HepG2 (cell line): ENCODE data around the gene ABCB9. TPM values are rescaled to one million over a fixed set of nuclear protein-coding genes. Genes with fewer than 3 reads are reported as not detected.

ENCODE experiments used
- ATAC-seq: fragments of 200-7000 bp; cut with Tn5 transposase; 3 replicates; pipeline ENCODE4 v1.9.1; 2020; ENCODE audit warnings: mild to moderate bottlenecking, moderate library complexity
- BruUV-seq: library from RNA; stranded (reverse); fragments of 400-500 nt; replicated peaks from 2 replicates; lab custom pipeline; 2021; lab: Mats Ljungman, UMichigan
- CTCF ChIA-PET: fragments of 300-600 bp; formaldehyde crosslinking; extraction: SDS; loops from one replicate; lab custom pipeline; 2021; ENCODE audit warnings: low total read pairs, inconsistent platforms, low intra/inter-chr PET ratio; lab: Yijun Ruan, JAX
- POLR2A ChIA-PET: fragments of 350-600 bp; sonication (Branson Sonifier 250); formaldehyde crosslinking; loops from one replicate; lab custom pipeline; 2020; ENCODE audit warnings: antibody characterized with exemption, inconsistent platforms; lab: Yijun Ruan, JAX
- DNase-seq: peaks from one replicate; pipeline ENCODE4 v3.0.0-alpha.2; 2015; ENCODE audit warnings: low spot score
- FAIRE-seq: peaks from 3 replicates; lab custom pipeline; 2011; peaks lifted over from hg19 to GRCh38; lab: Jason Lieb, UNC
- H2AFZ ChIP-seq: one replicate; pipeline ENCODE4 v1.6.1; 2011; ENCODE audit warnings: low read length, inconsistent platforms
- H3K27ac ChIP-seq: fragments of 300-600 bp; 3 replicates; pipeline ENCODE4 v1.8.0; 2011; ENCODE audit warnings: mixed run types, mild to moderate bottlenecking, mixed read lengths, low read length, inconsistent platforms; ENCODE audit not compliant: insufficient read depth; ENCODE audit errors: extremely low read length
- H3K27me3 ChIP-seq, 2 experiments: fragments of 200-600 bp in 1 of 2; 2 replicates in 1 of 2; 3 replicates in 1 of 2; pipeline versions ENCODE4 v1.6.0 to v1.8.0; 2011; ENCODE audit warnings: low read length in 2 of 2, mild to moderate bottlenecking in 2 of 2, moderate library complexity in 2 of 2, inconsistent platforms in 1 of 2; ENCODE audit not compliant: insufficient read depth in 2 of 2, control insufficient read depth in 1 of 2
- H3K36me3 ChIP-seq, 2 experiments: fragments of 200-600 bp in 1 of 2; replicated peaks in 1 of 2; 2 replicates in 1 of 2; 3 replicates in 1 of 2; pipeline versions ENCODE4 v1.5.1 to v1.8.0; 2011; ENCODE audit warnings: low read length in 2 of 2, inconsistent platforms in 1 of 2; ENCODE audit not compliant: insufficient read depth in 2 of 2, control insufficient read depth in 1 of 2
- H3K4me1 ChIP-seq: 2 replicates; pipeline ENCODE4 v1.5.1; 2012; ENCODE audit warnings: low read length, inconsistent platforms; ENCODE audit not compliant: insufficient read depth
- H3K4me2 ChIP-seq: 2 replicates; pipeline ENCODE4 v1.6.0; 2011; ENCODE audit warnings: low read depth, low read length, inconsistent platforms
- H3K4me3 ChIP-seq, 3 experiments: fragments of 200-600 bp in 1 of 3; sonication (generic), shearing (Covaris generic) in 1 of 3; replicated peaks in 1 of 3; 2 replicates each; pipeline ENCODE4 v1.5.1; 2011 to 2016; ENCODE audit warnings: low read length in 3 of 3, inconsistent platforms in 2 of 3, low read depth in 2 of 3, mild to moderate bottlenecking in 2 of 3, control low read depth in 1 of 3, mixed read lengths in 1 of 3; ENCODE audit not compliant: insufficient read depth in 1 of 3
- H3K79me2 ChIP-seq: one replicate; pipeline ENCODE4 v1.6.1; 2011; ENCODE audit warnings: low read length, inconsistent platforms; ENCODE audit not compliant: insufficient read depth
- H3K9ac ChIP-seq: 2 replicates; pipeline ENCODE4 v1.6.0; 2011; ENCODE audit warnings: mild to moderate bottlenecking, low read depth, low read length, inconsistent platforms; ENCODE audit not compliant: insufficient read depth
- H3K9me3 ChIP-seq: 2 replicates; pipeline ENCODE4 v1.5.1; 2012; ENCODE audit warnings: mild to moderate bottlenecking, low read length
- H4K20me1 ChIP-seq: 2 replicates; pipeline ENCODE4 v1.6.0; 2011; ENCODE audit warnings: inconsistent platforms, mild to moderate bottlenecking, low read length, moderate library complexity; ENCODE audit not compliant: insufficient read depth
- ARID4A ChIP-seq: sonication (generic); formaldehyde crosslinking; IDR thresholded peaks from 2 replicates; pipeline ENCODE4 v1.5.0; 2020; ENCODE audit warnings: mild to moderate bottlenecking, missing genetic modification reagents, borderline replicate concordance
- DR1 ChIP-seq: sonication (generic); formaldehyde crosslinking; IDR thresholded peaks from 2 replicates; pipeline ENCODE4 v1.8.0; 2021; ENCODE audit warnings: mild to moderate bottlenecking, missing genetic modification reagents, inconsistent platforms
- GATA4 ChIP-seq: sonication (generic); IDR thresholded peaks from 2 replicates; pipeline ENCODE4 v1.6.1; 2016; ENCODE audit warnings: antibody characterized with exemption, low read depth, borderline replicate concordance
- HOXA9 ChIP-seq: sonication (generic); formaldehyde crosslinking; IDR thresholded peaks from 2 replicates; pipeline ENCODE4 v1.8.1; 2022; ENCODE audit warnings: missing genetic modification reagents, mild to moderate bottlenecking, moderate library complexity, borderline replicate concordance
- MED13 ChIP-seq: sonication (generic); formaldehyde crosslinking; IDR thresholded peaks from 2 replicates; pipeline ENCODE4 v1.5.0; 2020; ENCODE audit warnings: missing genetic modification reagents
- MEIS2 ChIP-seq: sonication (generic); formaldehyde crosslinking; IDR thresholded peaks from 2 replicates; pipeline ENCODE4 v1.9.0; 2021; ENCODE audit warnings: mild to moderate bottlenecking, missing genetic modification reagents
- POLR2A ChIP-seq, 2 experiments: IDR thresholded peaks; 2 replicates each; pipeline ENCODE4 v1.6.1; 2011; ENCODE audit warnings: low read depth in 2 of 2, low read length in 2 of 2, mild to moderate bottlenecking in 1 of 2, moderate library complexity in 1 of 2; ENCODE audit not compliant: insufficient read depth in 1 of 2
- ZFX ChIP-seq: sonication (generic); formaldehyde crosslinking; IDR thresholded peaks from 2 replicates; pipeline ENCODE4 v1.4.0; 2020; ENCODE audit warnings: mild to moderate bottlenecking, low read depth, missing genetic modification reagents, moderate library complexity
- ZNF572 ChIP-seq: sonication (generic); formaldehyde crosslinking; IDR thresholded peaks from 2 replicates; pipeline ENCODE4 v1.5.1; 2020; ENCODE audit warnings: mild to moderate bottlenecking, missing genetic modification reagents
- ZNF891 ChIP-seq: sonication (generic); formaldehyde crosslinking; IDR thresholded peaks from 2 replicates; pipeline ENCODE4 v1.5.0; 2020; ENCODE audit warnings: mild to moderate bottlenecking, missing genetic modification reagents
- WGBS: methylation state at CpG from one replicate; pipeline ENCODE4 v1.1.6; 2017; ENCODE audit warnings: low lambda C conversion rate; 5-methylcytosine and 5-hydroxymethylcytosine counted together
- in situ Hi-C: cut with HindIII; loops from 2 replicates; pipeline ENCODE4 v1.10.0; 2017; ENCODE audit warnings: low pct_unique_long_range_greater_than_20kb; ENCODE audit not compliant: extremely low pct_ligation_motif_present
- intact Hi-C: fragments of 100-400 bp; cut with micrococcal nuclease; formaldehyde crosslinking; loops from one replicate; pipeline ENCODE4 v1.10.0; 2022; ENCODE audit not compliant: unreplicated experiment
- polyA plus RNA-seq, 8 experiments: library from polyadenylated mRNA; depleted of rRNA in 3 of 8; stranded (reverse) in 7 of 8; unstranded in 1 of 8; fragments of >200 nt; fragmentation: Illumina TruSeq in 4 of 8; extraction: Trizol in 4 of 8; gene quantifications; 2 replicates each; pipeline versions ENCODE4 v1.2.1 to v1.2.3, GENCODE V29; 2011 to 2016; ENCODE audit warnings: low read depth in 4 of 8, missing spikeins in 1 of 8, mixed read lengths in 1 of 8; ENCODE audit not compliant: insufficient read depth in 1 of 8
- total RNA-seq, 5 experiments: library from RNA; depleted of rRNA; stranded (reverse); fragments of >200 nt; fragmentation: Illumina TruSeq; extraction: Trizol; gene quantifications; 2 replicates each; pipeline ENCODE4 v1.2.3, GENCODE V29; 2016; ENCODE audit warnings: low read depth in 1 of 5

ABCB9 gene
- total and polyA plus RNA-seq, 2 of the 13 experiments (the other 11 are each of a cell fraction or from before 2014, with no cell fraction given) = 5.1 to 6.0 TPM

GRCh38 chr12:122888232-122888752 lies 78.0 kb downstream of the ABCB9 start (continued):
- TF ChIP-seq ZFX (CRISPR knock-in tag) (peak; percentile 29; the same call in 1 of the 2 replicates), DR1 (CRISPR knock-in tag) (no peak)

GRCh38 chr12:122887819-122888212 lies 78.4 kb downstream of the ABCB9 start:
- FAIRE-seq (no peak), ATAC-seq (no peak), DNase-seq (no peak)
- peak overlapping the region; percentile 50 for H3K9ac ChIP-seq
- 51% methylated on average over 5 of the region's 5 CpGs for WGBS
- H3K4me2 ChIP-seq = peak overlapping the region; percentile 62
- H3K9me3 ChIP-seq = no peaks in the 10 kb centered on the region
- no peak overlapping the region for H2AFZ ChIP-seq
- peaks cover 6% of the 10 kb centered on the region; the same call in 1 of the 2 replicates for H4K20me1 ChIP-seq
- H3K79me2 ChIP-seq = peaks cover 81% of the 10 kb centered on the region
- peaks cover 80% of the 10 kb centered on the region for H3K4me1 ChIP-seq
- ChIA-PET CTCF (no interaction called here), POLR2A (interaction anchor here (1.0 to 1.7 kb wide), 3 partner anchors 10 to 51 kb away, joined by 3 to 11 read pairs (median 3); no protein-coding TSS in a partner anchor)
- TF ChIP-seq HOXA9 (CRISPR knock-in tag) (no peak), POLR2A (IDR thresholded peaks at IDR 0.05; ENCODE audit: insufficient read depth in 1 of 2, low read depth in 2 of 2, low read length in 2 of 2) (0 out of 4 replicates have a peak, but pooled peaks of 1 of the 2 experiments have one; percentile 7), MEIS2 (CRISPR knock-in tag) (no peak), MED13 (CRISPR knock-in tag) (no peak), GATA4 (no peak), ZNF891 (CRISPR knock-in tag) (no peak), ZNF572 (CRISPR knock-in tag) (no peak), ARID4A (no peak)
- H3K4me3 ChIP-seq = peak overlapping the region in 1 of 3 experiments; percentile 18; a peak in 3 of 6 replicates
- in situ Hi-C loops = no loop called here
- H3K27ac ChIP-seq = peak overlapping the region; percentile 60
- intact Hi-C loops = no loop called here
- no TSS peak for BruUV-seq
- no peaks in the 10 kb centered on the region; a peak in 1 of 5 replicates for H3K36me3 ChIP-seq
- H3K27me3 ChIP-seq = no peaks in the 10 kb centered on the region; a peak in 2 of 5 replicates
